Right kidney (tissue), 9 donors: ENCODE results near the gene KIF11.
"Not testable (repeated sequence)": the region's sequence is repeated elsewhere in the genome, so short reads cannot be mapped to it uniquely, and the experiment has no call there.

Experiments used
- DNase-seq: peaks from one replicate; pipeline ENCODE4 v3.0.0-alpha.2; 2016
- long read RNA-seq, 8 donors: transcript quantifications; one replicate each; lab custom pipeline, GENCODE V29; 2026

Gene KIF11
- long read RNA-seq, donor 1, full-length matches to known transcripts = 7 of 14 reads
- long read RNA-seq, donor 1, partial matches to known transcripts = 7 of 14 reads
- long read RNA-seq, donor 1, other reads (novel, unspliced or antisense) = 0 of 14 reads
- long read RNA-seq, donor 2, full-length matches to known transcripts = 1 of 1 reads
- long read RNA-seq, donor 2, partial matches to known transcripts = 0 of 1 reads
- long read RNA-seq, donor 2, other reads (novel, unspliced or antisense) = 0 of 1 reads
- long read RNA-seq, donor 3, full-length matches to known transcripts = 3 of 3 reads
- long read RNA-seq, donor 3, partial matches to known transcripts = 0 of 3 reads
- long read RNA-seq, donor 3, other reads (novel, unspliced or antisense) = 0 of 3 reads
- long read RNA-seq, donor 4, full-length matches to known transcripts = 3 of 16 reads
- long read RNA-seq, donor 4, partial matches to known transcripts = 13 of 16 reads
- long read RNA-seq, donor 4, other reads (novel, unspliced or antisense) = 0 of 16 reads
- long read RNA-seq, donor 5, full-length matches to known transcripts = 3 of 3 reads
- long read RNA-seq, donor 5, partial matches to known transcripts = 0 of 3 reads
- long read RNA-seq, donor 5, other reads (novel, unspliced or antisense) = 0 of 3 reads
- long read RNA-seq, donor 6, full-length matches to known transcripts = 1 of 1 reads
- long read RNA-seq, donor 6, partial matches to known transcripts = 0 of 1 reads
- long read RNA-seq, donor 6, other reads (novel, unspliced or antisense) = 0 of 1 reads
- long read RNA-seq, donor 7, full-length matches to known transcripts = 2 of 22 reads
- long read RNA-seq, donor 7, partial matches to known transcripts = 20 of 22 reads
- long read RNA-seq, donor 7, other reads (novel, unspliced or antisense) = 0 of 22 reads
- long read RNA-seq, donor 8, full-length matches to known transcripts = 4 of 4 reads
- long read RNA-seq, donor 8, partial matches to known transcripts = 0 of 4 reads
- long read RNA-seq, donor 8, other reads (novel, unspliced or antisense) = 0 of 4 reads

DNA sequence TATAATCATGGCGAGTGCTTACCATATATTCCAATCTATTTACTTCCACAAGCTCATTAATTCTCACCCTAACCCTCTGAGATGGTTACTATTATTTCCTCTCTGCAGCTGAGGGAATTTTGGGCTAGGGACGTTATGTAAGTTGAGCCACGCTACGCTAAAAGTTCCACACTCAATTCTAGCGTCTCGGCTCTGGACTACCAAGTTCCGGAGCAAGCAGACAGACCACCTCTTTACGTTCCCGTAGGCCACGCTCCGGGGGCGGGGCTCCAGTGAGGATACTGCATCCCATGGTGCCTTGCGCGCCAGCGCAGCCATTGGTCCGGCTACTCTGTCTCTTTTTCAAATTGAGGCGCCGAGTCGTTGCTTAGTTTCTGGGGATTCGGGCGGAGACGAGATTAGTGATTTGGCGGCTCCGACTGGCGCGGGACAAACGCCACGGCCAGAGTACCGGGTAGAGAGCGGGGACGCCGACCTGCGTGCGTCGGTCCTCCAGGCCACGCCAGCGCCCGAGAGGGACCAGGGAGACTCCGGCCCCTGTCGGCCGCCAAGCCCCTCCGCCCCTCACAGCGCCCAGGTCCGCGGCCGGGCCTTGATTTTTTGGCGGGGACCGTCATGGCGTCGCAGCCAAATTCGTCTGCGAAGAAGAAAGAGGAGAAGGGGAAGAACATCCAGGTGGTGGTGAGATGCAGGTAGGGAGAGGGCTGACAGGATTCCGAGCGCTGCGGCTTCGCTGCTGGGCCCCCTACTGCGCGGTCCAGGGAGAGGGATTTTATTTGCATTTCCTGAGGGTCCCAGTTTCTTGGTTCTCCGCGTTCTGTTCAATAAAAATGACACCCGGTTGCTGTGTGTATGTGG, at the start of gene KIF11:
KIF11 (plus strand) TSS at position 370 of the 858 bp plus-strand sequence; CDS start at position 616, 246 bp downstream.
- DNase-seq = peak; percentile 89

DNA sequence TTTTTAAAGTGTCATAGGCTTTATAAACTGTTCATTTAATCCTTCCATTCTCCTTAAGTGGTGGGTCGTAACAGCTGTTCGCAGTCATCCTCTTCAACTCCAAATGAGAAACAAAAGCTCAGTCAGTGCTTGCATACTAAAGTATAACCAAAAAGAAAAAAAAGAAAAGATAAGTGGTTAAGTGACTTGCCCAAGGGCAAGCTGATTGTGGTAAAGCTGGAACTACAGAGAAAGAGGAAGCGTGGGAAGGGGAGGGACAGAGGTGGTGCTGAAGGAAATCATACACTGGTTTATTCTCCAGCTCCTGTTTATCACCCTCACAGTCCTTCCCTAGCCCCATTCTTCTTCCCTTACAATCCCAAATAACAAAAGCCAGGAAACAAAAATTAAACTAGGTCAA, 48.6 kb upstream of the KIF11 start:
- DNase-seq = no peak

DNA sequence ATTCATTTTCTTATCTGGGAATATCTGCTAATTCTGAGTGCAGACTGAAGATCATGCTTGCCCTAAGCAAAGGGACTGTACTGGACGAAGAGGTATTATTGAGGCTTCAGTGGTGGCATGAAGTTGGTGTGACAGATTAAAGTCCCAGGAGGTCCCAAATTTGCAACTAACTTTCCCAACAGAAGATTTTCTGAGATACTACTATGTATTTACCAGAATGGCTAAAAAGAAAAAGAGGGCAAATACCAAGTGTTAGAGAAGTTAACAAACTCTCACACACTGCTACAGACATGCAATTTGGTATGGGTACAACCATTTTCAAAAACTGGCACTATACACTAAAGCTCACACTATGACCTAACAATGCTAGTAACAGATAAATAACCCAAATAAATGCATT, 47.4 kb upstream of the KIF11 start:
- no peak for DNase-seq

- no peak for DNase-seq
Observed at GRCh38 chr10:92547676-92548075, 45.3 kb upstream of the KIF11 start.

- DNase-seq = no peak
Observed at GRCh38 chr10:92550924-92551323, 42.0 kb upstream of the KIF11 start.

DNA sequence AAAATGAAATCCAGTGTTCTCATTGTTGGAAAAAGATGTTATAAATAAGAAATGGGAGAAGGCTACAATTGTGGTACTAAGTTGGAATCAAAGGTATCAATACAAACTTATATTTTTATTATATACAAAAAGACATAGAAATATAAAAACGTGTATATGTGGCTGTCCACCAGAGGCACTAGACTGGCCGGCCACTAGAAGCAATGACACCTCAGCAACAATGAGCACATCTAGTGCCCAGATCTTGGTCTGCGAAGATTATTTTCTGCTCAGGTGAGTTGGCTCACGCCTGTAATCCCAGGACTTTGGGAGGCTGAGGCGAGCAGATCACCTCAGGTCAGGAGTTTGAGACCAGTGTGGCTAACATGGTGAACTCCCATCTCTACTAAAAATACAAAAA, 40.6 kb upstream of the KIF11 start:
- no peak for DNase-seq

DNA sequence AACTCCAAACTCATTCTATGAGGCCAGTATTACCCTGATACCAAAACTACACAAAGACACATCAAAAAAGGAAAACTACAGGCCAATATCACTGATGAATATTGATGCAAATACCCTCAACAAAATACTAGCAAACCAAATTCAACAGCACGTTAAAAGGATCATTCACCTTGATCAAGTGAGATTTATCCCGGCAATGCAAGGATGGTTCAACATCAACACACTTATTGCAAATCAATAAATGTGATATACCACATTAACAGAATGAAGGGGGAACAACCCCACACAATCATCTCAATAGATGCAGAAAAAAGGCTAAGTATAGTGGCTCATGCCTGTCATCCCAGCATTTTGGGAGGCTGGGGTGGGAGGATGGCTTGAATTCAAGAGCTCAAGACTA, 39.0 kb upstream of the KIF11 start:
- DNase-seq = no peak

DNA sequence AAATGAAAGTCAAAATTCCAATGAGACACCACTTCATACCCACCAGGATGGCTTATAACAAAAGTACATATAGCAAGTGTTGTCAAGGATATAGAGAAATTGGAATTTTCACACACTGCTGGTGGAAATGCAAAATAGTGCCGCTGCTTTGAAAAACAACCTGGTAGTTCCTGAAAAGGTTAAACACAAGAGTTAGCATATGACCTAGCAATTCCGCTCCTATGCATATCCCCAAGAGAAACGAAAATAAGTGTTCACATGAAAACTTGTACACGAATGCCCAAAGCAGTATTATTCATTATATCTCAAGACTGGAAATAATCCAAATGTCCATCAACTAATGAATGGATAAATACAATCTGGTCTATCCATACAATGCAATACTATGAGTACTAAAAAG, 33.9 kb upstream of the KIF11 start:
- no peak for DNase-seq

GRCh38 chr10:92562424-92562823, 30.5 kb upstream of the KIF11 start:
- no peak for DNase-seq

DNA sequence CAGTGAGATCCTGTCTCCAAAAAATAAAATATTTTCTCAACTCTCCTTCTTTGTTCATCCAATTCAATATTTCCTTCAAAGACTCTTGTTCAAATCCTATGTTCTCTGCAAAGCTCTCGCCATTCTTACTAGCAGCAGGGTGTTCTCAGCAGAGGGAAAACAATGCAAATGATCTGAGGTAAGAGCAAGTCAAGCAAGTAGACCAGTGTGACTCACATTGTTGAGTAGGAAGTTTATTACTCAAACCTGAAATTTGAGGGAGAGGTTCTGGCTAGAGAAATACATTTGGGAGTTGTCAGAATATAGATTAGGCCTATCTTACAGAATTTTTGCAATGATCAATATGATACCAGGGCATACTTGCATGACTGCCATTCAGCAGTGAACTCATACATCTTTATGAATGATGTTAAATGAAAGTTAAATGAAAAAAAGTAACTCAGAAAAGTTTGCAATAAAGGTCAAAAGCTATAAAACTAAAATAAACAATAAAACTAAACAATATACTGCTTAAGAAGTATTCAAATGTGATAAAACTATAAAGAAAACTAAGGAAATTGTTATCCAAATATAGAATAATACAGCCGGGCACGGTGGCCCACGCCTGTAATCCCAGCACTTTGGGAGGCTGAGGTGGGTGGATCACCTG, 24.9 kb upstream of the KIF11 start:
- DNase-seq = no peak

DNA sequence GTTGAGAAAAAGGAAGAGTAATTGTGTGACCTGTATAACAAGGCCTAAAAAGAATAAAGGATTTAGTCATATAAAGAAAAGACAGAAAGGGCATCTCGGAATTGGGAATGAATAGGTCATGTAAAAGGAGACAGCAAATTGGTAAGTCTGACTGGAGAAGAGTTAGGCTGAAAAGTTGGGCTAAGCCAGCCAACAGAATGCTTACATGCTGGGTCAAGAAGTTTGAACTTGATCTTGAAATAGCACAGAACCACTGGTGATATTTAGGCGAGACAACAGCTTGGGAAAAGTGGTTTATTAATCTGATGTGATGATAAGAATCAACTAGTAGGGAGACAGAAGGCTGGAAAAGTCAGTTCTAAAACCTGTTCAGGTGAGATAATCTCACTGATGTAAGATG, 23.9 kb upstream of the KIF11 start:
- no peak for DNase-seq

GRCh38 chr10:92569663-92570062, 23.3 kb upstream of the KIF11 start:
- DNase-seq = not testable (repeated sequence)

- DNase-seq = no peak
Observed at GRCh38 chr10:92571649-92572048, 21.3 kb upstream of the KIF11 start.

DNA sequence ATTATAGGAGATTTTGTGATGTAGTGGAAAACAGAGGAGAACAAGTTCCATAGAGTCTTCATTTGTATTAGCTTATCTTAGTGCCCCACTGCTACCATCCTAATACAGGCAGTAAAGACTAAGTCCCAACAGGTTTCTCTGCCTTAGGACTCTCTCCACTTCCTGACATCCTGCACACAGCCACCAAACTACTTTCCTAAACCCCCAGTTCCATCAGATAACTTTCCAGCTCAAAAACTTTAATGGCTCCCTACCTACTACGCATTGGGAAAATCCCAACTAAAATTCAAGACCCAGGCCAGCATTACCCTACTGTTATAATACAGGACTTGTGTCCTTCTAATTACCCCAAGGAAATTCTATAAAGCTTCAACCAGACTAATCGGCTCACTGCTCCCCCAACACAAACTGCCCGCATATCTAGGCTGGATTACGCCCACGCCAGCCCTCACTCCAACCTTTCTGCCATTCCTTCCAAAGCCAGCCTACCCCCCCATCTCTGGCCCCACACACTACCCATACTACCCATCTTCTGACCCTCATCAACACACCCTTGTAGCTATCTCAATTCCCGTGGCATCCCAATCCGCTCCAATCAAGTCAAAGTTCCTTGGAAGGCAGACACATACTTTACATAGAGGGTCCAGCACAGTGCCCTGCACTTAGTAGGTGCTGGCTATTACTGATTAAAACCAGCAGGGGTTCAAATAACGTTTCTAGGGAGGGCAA, 20.4 kb upstream of the KIF11 start:
- DNase-seq = no peak

DNA sequence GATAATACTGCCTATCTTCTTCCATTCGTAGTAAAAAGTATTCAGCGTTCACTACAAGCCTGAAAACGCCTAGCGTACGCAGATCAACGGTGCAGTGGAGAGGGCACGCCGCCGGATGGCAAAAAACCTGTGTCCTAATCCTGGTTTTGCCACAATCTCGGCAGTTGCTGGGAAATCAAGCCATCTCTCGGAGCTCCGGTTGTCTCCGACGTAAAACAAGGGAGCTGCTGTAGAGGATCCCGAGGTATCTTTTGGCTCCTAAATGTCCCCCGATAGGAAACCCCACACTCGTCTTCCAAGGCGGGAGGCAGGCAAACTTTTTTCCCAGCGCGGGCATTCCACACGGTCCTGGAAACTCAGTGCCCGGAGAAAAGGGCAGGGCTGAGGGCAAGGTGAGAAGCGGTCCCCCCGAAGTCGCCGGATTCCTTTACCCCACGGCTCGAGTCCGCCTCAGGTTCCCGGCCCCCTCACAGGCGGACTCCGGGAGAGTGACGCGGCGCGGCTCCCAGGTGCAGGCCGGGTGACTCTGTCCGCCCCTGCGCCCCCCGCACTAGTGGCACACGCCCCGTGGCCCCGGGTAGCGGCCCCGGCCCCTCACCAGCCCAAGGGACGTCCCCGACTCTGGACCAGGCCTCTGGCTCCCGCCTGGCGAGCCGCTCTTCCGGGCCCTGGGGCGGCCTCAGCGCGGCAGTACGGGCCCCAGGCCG, 19.7 kb upstream of the KIF11 start:
- no peak for DNase-seq

DNA sequence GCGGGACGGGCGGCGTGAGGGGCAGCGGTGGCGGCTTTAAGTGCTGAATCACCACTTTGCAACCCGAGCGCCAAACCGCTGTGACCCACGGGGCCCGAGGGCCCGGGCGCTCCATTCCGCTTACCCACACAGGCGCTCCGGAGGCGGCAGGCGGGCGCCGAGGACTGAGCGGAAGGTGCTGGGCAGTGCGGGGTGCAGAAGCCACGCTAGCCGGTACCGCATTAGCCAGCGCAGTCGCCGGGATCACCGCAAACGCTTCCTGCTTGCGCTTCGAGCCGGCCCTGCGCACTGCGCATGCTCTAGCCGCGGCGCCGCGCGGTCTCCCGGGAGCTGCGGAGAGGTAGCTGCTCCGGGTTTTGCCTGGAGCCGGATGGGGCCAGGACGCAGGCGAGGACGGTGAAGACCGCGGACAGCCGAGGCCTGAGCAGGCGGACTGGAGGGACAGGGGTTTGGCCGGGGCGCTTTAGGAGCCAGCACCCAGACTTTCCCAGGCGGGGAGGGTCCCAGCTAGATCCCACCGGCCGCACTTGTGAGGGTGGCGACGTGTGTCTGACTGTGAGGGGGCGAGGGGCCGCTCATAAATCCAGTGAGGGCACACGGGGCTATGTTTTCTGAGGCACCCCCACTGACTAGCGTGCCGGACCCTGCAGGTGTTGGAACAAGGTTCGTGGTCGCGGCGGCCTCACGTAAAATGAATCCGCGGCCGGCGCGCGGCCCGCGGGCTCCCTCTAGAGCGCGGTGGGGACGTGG, 19.0 kb upstream of the KIF11 start, which contains the start of gene IDE:
IDE (minus strand) TSS at position 296 of the 750 bp plus-strand sequence; CDS start at position 222, 74 bp downstream.
- peak; percentile 98 for DNase-seq

DNA sequence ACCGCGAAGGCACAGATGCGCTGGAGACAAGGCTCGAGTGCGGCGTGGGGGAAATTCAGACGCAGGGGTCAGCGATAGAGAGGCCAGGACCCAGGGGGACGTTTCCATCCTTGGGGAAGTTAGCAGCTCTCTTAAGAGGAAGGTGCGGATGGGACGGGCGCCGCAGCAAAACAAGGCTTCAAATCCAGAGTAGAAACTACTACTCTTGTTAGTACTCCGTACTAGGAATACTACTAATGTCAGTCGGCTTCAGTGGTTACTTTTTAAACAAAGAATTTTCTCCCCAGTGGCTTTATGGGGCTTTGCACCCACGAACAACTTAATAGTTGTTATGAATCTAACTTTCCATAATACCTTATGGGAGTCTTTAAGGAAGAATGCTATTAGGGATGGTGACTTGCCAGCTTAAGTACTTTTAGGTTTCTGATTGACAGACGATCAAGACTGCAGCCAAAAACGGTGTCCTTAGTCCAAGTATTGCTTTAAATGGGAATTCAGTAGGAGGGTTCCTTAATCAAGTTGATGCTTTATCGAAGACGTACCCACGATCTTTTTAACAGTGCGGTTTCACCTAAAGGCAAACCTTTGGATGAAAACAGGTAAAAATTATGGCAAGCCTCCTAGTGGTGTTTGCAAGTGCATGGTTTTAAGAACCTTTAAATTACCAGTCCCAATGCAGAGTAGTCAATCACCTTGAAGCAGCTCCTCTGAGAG, 18.2 kb upstream of the KIF11 start:
- no peak for DNase-seq

DNA sequence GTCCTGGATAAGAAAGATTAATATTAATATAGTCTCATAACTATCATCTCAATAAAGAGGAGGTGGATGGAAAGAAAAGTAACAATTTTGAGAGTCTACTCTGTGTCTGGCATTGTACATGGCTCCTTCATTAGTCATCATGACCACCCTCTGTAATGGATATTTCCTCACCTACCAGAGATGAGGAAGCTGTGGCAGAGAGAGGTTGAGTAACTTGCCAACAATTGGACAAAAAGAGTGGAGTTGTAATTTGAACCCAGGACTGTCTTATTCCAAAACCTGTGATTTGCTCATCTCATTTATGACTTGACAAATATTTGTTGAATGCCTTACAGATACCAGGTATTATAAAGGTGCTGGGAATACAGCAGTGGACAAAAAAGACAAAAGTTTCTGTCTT, 17.0 kb upstream of the KIF11 start:
- no peak for DNase-seq

DNA sequence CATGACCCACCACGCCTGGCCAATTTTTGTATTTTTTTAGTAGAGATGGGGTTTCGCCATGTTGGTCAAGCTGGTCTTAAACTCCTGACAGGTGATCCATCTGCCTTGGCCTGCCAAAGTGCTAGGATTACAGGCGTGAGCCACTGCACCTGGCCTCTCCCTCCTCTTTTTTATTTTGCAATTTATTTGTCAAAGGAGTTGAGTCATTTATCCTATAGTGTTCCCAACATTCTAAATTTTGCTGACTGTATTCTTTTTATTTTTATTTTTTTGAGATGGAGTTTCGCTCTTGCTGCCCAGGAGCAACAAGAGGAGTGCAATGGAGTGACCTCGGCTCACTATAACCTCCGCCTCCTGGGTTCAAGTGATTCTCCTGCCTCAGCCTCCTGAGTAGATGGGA, 10.6 kb upstream of the KIF11 start:
- not testable (repeated sequence) for DNase-seq
